Right atrium auricular region (tissue), 2 donors: ENCODE results near the gene LTBP1. TPM values are rescaled to one million over a fixed set of nuclear protein-coding genes. Genes with fewer than 3 reads are reported as not detected.

ENCODE experiments used
- DNase-seq: peaks from one replicate; pipeline ENCODE4 v3.0.0-alpha.2; 2019; ENCODE audit warnings: low spot score
- H3K27ac ChIP-seq, 2 donors: fragments of 200-600 bp; sonication (generic); 1 replicate in 1 of 2; 2 replicates in 1 of 2; pipeline ENCODE4 v1.5.1; 2016 to 2019
- H3K27me3 ChIP-seq, 2 donors: fragments of 200-600 bp; sonication (generic); one replicate each; pipeline versions ENCODE4 v1.5.1 to v1.6.0; 2017 to 2019
- H3K36me3 ChIP-seq: fragments of 200-600 bp; sonication (generic); one replicate; pipeline ENCODE4 v1.5.1; 2016
- H3K4me1 ChIP-seq, 2 donors: fragments of 200-600 bp; sonication (generic); one replicate each; pipeline versions ENCODE4 v1.5.1 to v1.6.0; 2017 to 2019
- H3K4me3 ChIP-seq, 2 donors: fragments of 200-600 bp; sonication (generic); 1 replicate in 1 of 2; 2 replicates in 1 of 2; pipeline ENCODE4 v1.5.1; 2017 to 2019; ENCODE audit warnings: mild to moderate bottlenecking in 1 of 2, moderate library complexity in 1 of 2
- H3K9me3 ChIP-seq, 2 donors: fragments of 200-600 bp; sonication (generic); one replicate each; pipeline ENCODE4 v1.5.1; 2019
- CTCF ChIP-seq, 2 donors: fragments of 200-600 bp; sonication (generic); IDR thresholded peaks; one replicate each; pipeline ENCODE4 v1.5.1; 2019; ENCODE audit warnings: antibody characterized with exemption in 2 of 2
- total RNA-seq, 2 donors: library from RNA; depleted of rRNA; stranded (reverse); fragments of >200 nt; gene quantifications; one replicate each; pipeline ENCODE4 v1.1.0, GENCODE V29; 2016

LTBP1 gene
- total RNA-seq, 2 donors from 2014 or later = 168 to 291 TPM

- no peaks in the 10 kb centered on the region for H3K36me3 ChIP-seq
- no peak for DNase-seq
Observed at GRCh38 chr2:33426666-33427231, 480.0 kb downstream of the LTBP1 start.

GRCh38 chr2:33430077-33430476 is 483.3 kb downstream of the LTBP1 start:
- Histone ChIP-seq H3K36me3 (no peaks in the 10 kb centered on the region), H3K4me3 (no peak overlapping the region), H3K9me3 (no peaks in the 10 kb centered on the region), H3K27me3 (no peaks in the 10 kb centered on the region), H3K4me1 (peaks cover 0 to 9% of the 10 kb centered on the region in 2 donors), H3K27ac (no peak overlapping the region)
- no peak for DNase-seq
- no peak for TF ChIP-seq CTCF (IDR thresholded peaks at IDR 0.05)

More at GRCh38 chr2:33426666-33427231, 480.0 kb downstream of the LTBP1 start:
- TF ChIP-seq CTCF (IDR thresholded peaks at IDR 0.05) = no peak
- H3K27me3 ChIP-seq = no peaks in the 10 kb centered on the region
- no peaks in the 10 kb centered on the region for H3K4me1 ChIP-seq
- H3K27ac ChIP-seq = no peak overlapping the region
- no peak overlapping the region for H3K4me3 ChIP-seq
- no peaks in the 10 kb centered on the region for H3K9me3 ChIP-seq

- no peak for TF ChIP-seq CTCF (IDR thresholded peaks at IDR 0.05)
- no peak for DNase-seq
- Histone ChIP-seq H3K4me1 (peaks cover 0 to 10% of the 10 kb centered on the region in 2 donors), H3K9me3 (no peaks in the 10 kb centered on the region), H3K27me3 (no peaks in the 10 kb centered on the region), H3K27ac (no peak overlapping the region), H3K4me3 (no peak overlapping the region), H3K36me3 (no peaks in the 10 kb centered on the region)
Observed at GRCh38 chr2:33430856-33431255, 484.1 kb downstream of the LTBP1 start.

- TF ChIP-seq CTCF (IDR thresholded peaks at IDR 0.05) = no peak
- Histone ChIP-seq H3K4me3 (no peak overlapping the region), H3K4me1 (peaks cover 0 to 17% of the 10 kb centered on the region in 2 donors), H3K36me3 (no peaks in the 10 kb centered on the region), H3K9me3 (no peaks in the 10 kb centered on the region), H3K27ac (peak overlapping the region; percentile 26 to 48), H3K27me3 (no peaks in the 10 kb centered on the region)
- no peak for DNase-seq
Observed at GRCh38 chr2:33432871-33433270, 486.1 kb downstream of the LTBP1 start.

GRCh38 chr2:33433279-33434235 is 486.8 kb downstream of the LTBP1 start:
- Histone ChIP-seq H3K9me3 (no peaks in the 10 kb centered on the region), H3K27me3 (no peaks in the 10 kb centered on the region), H3K4me3 (no peak overlapping the region), H3K4me1 (peaks cover 0 to 17% of the 10 kb centered on the region in 2 donors), H3K27ac (peak overlapping the region; percentile 48 to 59), H3K36me3 (no peaks in the 10 kb centered on the region)
- TF ChIP-seq CTCF (IDR thresholded peaks at IDR 0.05) = no peak
- no peak for DNase-seq
